Measurements from ENCODE around the gene NCKAP5. TPM values are rescaled to one million over a fixed set of nuclear protein-coding genes. Genes with fewer than 3 reads are reported as not detected.

NCKAP5 gene
- total and polyA plus RNA-seq, 4 donors: 2.3 to 20.2 (median 8.1) TPM

DNA sequence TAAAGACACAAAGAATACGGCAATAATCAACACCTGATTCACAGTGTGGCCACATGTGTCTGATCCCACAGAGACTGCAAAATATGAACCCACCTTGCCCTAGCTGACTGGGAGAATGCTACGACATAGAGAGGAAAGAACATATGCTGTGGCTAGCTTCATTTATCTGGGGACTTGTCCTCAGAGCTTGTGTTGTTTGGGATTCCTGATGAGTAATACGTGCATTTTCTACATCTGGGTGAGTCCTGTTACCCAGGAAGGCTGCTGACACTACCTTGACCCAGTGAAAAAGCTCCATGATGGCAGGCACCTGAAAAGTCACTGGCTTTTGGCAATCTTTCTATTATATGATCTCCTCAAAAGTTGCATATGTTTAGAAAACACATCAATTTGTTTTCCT is 470.6 kb downstream of the NCKAP5 start:
- DNase-seq (no peak), ATAC-seq (ENCODE audit: insufficient read depth, low FRiP score) (no peak)
- H3K27ac ChIP-seq (ENCODE audit: low read depth in 1 of 2, low read length in 1 of 2): no peak overlapping the region
- no peaks in the 10 kb centered on the region for H3K36me3 ChIP-seq (ENCODE audit: control insufficient read depth in 4 of 4, insufficient read depth in 4 of 4, low read length in 4 of 4)
- WGBS, 2 donors: 84 to 88% methylated on average over 3 of the region's 3 CpGs
- H3K9ac ChIP-seq (ENCODE audit: insufficient read depth in 1 of 2, low read length in 2 of 2): no peak overlapping the region
- TF ChIP-seq, protein P1, sequence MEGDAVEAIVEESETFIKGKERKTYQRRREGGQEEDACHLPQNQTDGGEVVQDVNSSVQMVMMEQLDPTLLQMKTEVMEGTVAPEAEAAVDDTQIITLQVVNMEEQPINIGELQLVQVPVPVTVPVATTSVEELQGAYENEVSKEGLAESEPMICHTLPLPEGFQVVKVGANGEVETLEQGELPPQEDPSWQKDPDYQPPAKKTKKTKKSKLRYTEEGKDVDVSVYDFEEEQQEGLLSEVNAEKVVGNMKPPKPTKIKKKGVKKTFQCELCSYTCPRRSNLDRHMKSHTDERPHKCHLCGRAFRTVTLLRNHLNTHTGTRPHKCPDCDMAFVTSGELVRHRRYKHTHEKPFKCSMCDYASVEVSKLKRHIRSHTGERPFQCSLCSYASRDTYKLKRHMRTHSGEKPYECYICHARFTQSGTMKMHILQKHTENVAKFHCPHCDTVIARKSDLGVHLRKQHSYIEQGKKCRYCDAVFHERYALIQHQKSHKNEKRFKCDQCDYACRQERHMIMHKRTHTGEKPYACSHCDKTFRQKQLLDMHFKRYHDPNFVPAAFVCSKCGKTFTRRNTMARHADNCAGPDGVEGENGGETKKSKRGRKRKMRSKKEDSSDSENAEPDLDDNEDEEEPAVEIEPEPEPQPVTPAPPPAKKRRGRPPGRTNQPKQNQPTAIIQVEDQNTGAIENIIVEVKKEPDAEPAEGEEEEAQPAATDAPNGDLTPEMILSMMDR (IDR thresholded peaks at IDR 0.05; ENCODE audit: control extremely low read depth, extremely low read depth): no peak
- H3K4me1 ChIP-seq (ENCODE audit: control insufficient read depth in 5 of 5, insufficient read depth in 5 of 5, low read length in 5 of 5): no peaks in the 10 kb centered on the region
- H3K27me3 ChIP-seq (ENCODE audit: control insufficient read depth in 3 of 3, insufficient read depth in 3 of 3, low read length in 2 of 3): no peaks in the 10 kb centered on the region
- H3K9me3 ChIP-seq (ENCODE audit: control insufficient read depth in 4 of 4, insufficient read depth in 3 of 4, low read length in 3 of 4): no peaks in the 10 kb centered on the region
- H3K4me3 ChIP-seq: no peak overlapping the region

DNA sequence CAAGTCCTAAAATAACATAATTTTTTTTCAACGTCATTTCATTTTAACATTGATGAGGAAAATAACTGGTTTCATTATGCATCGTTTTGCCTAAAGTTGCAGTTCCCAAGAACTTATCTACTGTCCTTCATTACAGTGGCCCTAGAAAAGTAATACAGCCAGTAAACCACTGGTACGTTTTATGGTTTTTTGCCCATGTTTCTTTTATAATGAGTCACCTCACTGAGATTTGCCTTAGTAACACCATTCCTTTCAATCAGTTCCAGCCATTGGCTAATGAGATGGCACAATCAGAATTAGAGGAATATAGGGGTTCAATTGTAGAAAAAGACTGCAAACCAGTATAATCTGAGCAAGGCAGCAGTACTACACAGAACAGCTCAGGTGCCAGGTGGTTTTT is 475.7 kb downstream of the NCKAP5 start:
- Histone ChIP-seq H3K9ac (ENCODE audit: insufficient read depth in 1 of 2, low read length in 2 of 2) (no peak overlapping the region), H3K27me3 (ENCODE audit: control insufficient read depth in 3 of 3, insufficient read depth in 3 of 3, low read length in 2 of 3) (no peaks in the 10 kb centered on the region), H3K36me3 (ENCODE audit: control insufficient read depth in 4 of 4, insufficient read depth in 4 of 4, low read length in 4 of 4) (no peaks in the 10 kb centered on the region), H3K4me1 (ENCODE audit: control insufficient read depth in 5 of 5, insufficient read depth in 5 of 5, low read length in 5 of 5) (no peaks in the 10 kb centered on the region), H3K9me3 (ENCODE audit: control insufficient read depth in 4 of 4, insufficient read depth in 3 of 4, low read length in 3 of 4) (no peaks in the 10 kb centered on the region), H3K4me3 (no peak overlapping the region), H3K27ac (ENCODE audit: low read depth in 1 of 2, low read length in 1 of 2) (no peak overlapping the region)
- 86 to 88% methylated on average over 3 of the region's 3 CpGs for WGBS, 2 donors
- TF ChIP-seq, protein P1 (IDR thresholded peaks at IDR 0.05; ENCODE audit: control extremely low read depth, extremely low read depth): no peak
- DNase-seq: no peak
- no peak for ATAC-seq (ENCODE audit: insufficient read depth, low FRiP score)

DNA sequence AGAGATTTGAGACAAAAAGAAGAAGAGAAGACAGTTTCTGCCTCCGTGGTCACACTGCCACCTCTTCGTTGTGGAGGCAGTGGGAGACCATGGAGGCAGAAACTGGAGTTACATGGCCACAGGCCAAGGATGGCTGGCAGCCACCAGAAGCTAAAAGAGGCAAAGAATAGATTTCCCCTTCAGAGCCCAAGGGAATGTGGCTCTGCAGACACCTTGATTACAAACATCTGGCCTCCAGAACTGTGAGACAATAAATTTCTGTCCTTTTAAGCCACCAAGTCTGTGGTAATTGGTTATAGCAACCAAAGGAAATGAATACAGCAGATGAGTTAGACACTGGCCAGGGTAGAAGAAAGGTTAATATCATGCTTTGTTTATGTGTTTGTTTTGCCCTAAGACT is 477.9 kb downstream of the NCKAP5 start:
- TF ChIP-seq, protein P1 (IDR thresholded peaks at IDR 0.05; ENCODE audit: control extremely low read depth, extremely low read depth): no peak
- Histone ChIP-seq H3K9ac (ENCODE audit: insufficient read depth in 1 of 2, low read length in 2 of 2) (no peak overlapping the region), H3K36me3 (ENCODE audit: control insufficient read depth in 4 of 4, insufficient read depth in 4 of 4, low read length in 4 of 4) (no peaks in the 10 kb centered on the region), H3K9me3 (ENCODE audit: control insufficient read depth in 4 of 4, insufficient read depth in 3 of 4, low read length in 3 of 4) (no peaks in the 10 kb centered on the region), H3K4me1 (ENCODE audit: control insufficient read depth in 5 of 5, insufficient read depth in 5 of 5, low read length in 5 of 5) (no peaks in the 10 kb centered on the region), H3K4me3 (no peak overlapping the region), H3K27ac (ENCODE audit: low read depth in 1 of 2, low read length in 1 of 2) (no peak overlapping the region), H3K27me3 (ENCODE audit: control insufficient read depth in 3 of 3, insufficient read depth in 3 of 3, low read length in 2 of 3) (no peaks in the 10 kb centered on the region)
- DNase-seq (no peak), ATAC-seq (ENCODE audit: insufficient read depth, low FRiP score) (no peak)
- 81 to 82% methylated on average over 2 of the region's 2 CpGs for WGBS, 2 donors

DNA sequence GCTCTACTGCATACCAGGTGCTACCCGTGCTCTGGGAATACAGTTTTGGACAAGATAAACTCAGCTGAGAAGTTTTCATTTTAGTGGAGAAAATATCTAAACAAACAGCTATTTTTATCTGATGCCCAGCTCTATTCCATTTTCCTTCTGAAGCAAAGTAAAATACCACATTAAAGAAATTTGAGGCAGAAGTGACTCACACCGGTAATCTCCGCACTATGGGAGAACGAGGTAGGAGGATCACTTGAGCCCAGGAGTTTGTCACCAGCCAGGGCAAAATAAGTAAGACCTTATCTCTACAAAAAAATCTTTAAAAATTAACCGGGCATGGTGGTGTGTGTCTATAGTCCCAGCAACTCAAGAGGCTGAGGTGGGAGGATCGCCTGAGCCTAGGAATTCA is 482.1 kb downstream of the NCKAP5 start:
- no peak for ATAC-seq (ENCODE audit: insufficient read depth, low FRiP score)
- no peak for DNase-seq
- TF ChIP-seq, protein P1 (IDR thresholded peaks at IDR 0.05; ENCODE audit: control extremely low read depth, extremely low read depth): no peak
- Histone ChIP-seq H3K36me3 (ENCODE audit: control insufficient read depth in 4 of 4, insufficient read depth in 4 of 4, low read length in 4 of 4) (no peaks in the 10 kb centered on the region), H3K9ac (ENCODE audit: insufficient read depth in 1 of 2, low read length in 2 of 2) (no peak overlapping the region), H3K9me3 (ENCODE audit: control insufficient read depth in 4 of 4, insufficient read depth in 3 of 4, low read length in 3 of 4) (no peaks in the 10 kb centered on the region), H3K27me3 (ENCODE audit: control insufficient read depth in 3 of 3, insufficient read depth in 3 of 3, low read length in 2 of 3) (no peaks in the 10 kb centered on the region), H3K27ac (ENCODE audit: low read depth in 1 of 2, low read length in 1 of 2) (no peak overlapping the region), H3K4me3 (no peak overlapping the region), H3K4me1 (ENCODE audit: control insufficient read depth in 5 of 5, insufficient read depth in 5 of 5, low read length in 5 of 5) (no peaks in the 10 kb centered on the region)
- 78 to 85% methylated on average over 6 of the region's 6 CpGs for WGBS, 2 donors

Data from lung (tissue), 12 donors.